K562 (cell line): ENCODE measurements around the gene SUGP1. TPM values are rescaled to one million over a fixed set of nuclear protein-coding genes. Genes with fewer than 3 reads are reported as not detected.
A peak's percentile ranks its signal among the peaks of the same experiment; 100 is the strongest.

ENCODE experiments used
- ARID3B ChIP-seq: fragments of 250-450 bp; sonication (Bioruptor Pico); IDR thresholded peaks from 2 replicates; pipeline ENCODE4 v1.4.0; 2020; ENCODE audit warnings: borderline replicate concordance
- ATF1 ChIP-seq, 2 experiments: fragments of 450-650 bp in 1 of 2; IDR thresholded peaks; 2 replicates each; pipeline ENCODE4 v1.6.1; 2016; ENCODE audit warnings: missing compliant biosample characterization in 1 of 2, missing genetic modification characterization in 1 of 2
- BDP1 ChIP-seq: IDR thresholded peaks from 3 replicates; pipeline ENCODE4 v1.6.1; 2011; ENCODE audit not compliant: insufficient read length, insufficient read depth
- CLOCK ChIP-seq: fragments of 250-450 bp; sonication (Bioruptor Pico); IDR thresholded peaks from 2 replicates; pipeline ENCODE4 v1.4.0; 2020; ENCODE audit warnings: mild to moderate bottlenecking, moderate library complexity, borderline replicate concordance
- DIDO1 ChIP-seq: fragments of 450-650 bp; IDR thresholded peaks from 2 replicates; pipeline ENCODE4 v1.6.1; 2016; ENCODE audit warnings: low read depth, missing biosample characterization, missing genetic modification characterization
- E2F4 ChIP-seq: sonication (generic); formaldehyde crosslinking; IDR thresholded peaks from 2 replicates; pipeline ENCODE4 v1.8.0; 2022; ENCODE audit warnings: mild to moderate bottlenecking, low read depth, missing genetic modification reagents
- GABPB1 ChIP-seq: sonication (generic); formaldehyde crosslinking; IDR thresholded peaks from 2 replicates; pipeline ENCODE4 v1.8.0; 2022; ENCODE audit warnings: mild to moderate bottlenecking, missing genetic modification reagents
- HNRNPUL1 ChIP-seq: fragments of 200-400 bp; formaldehyde crosslinking; IDR thresholded peaks from 2 replicates; pipeline ENCODE4 v1.6.1; 2017; ENCODE audit warnings: low read length
- KHSRP ChIP-seq: fragments of 450-650 bp; IDR thresholded peaks from 2 replicates; pipeline ENCODE4 v1.6.1; 2017
- TBP ChIP-seq: optimal IDR thresholded peaks from 2 replicates; pipeline ENCODE3; 2011; ENCODE audit warnings: low read depth, low read length, improper control_type of control experiment
- TRIM28 ChIP-seq: fragments of 450-650 bp; IDR thresholded peaks from 2 replicates; pipeline ENCODE4 v1.6.1; 2017
- ZBTB12 ChIP-seq: fragments of 250-450 bp; sonication (Bioruptor Pico); IDR thresholded peaks from 2 replicates; pipeline ENCODE4 v1.4.0; 2020
- ZBTB2 ChIP-seq: fragments of 450-650 bp; IDR thresholded peaks from 2 replicates; pipeline ENCODE4 v1.6.1; 2016; ENCODE audit warnings: antibody characterized with exemption
- ZBTB33 ChIP-seq: sonication (generic); formaldehyde crosslinking; IDR thresholded peaks from 2 replicates; pipeline ENCODE4 v1.8.1; 2023; ENCODE audit warnings: mild to moderate bottlenecking, missing genetic modification reagents
- ZBTB7A ChIP-seq: IDR thresholded peaks from 2 replicates; pipeline ENCODE4 v1.6.1; 2011; ENCODE audit warnings: low read depth, mild to moderate bottlenecking, low read length, moderate library complexity, borderline replicate concordance; ENCODE audit not compliant: control insufficient read depth
- ZNF830 ChIP-seq: fragments of 250-450 bp; sonication (Bioruptor Pico); IDR thresholded peaks from 2 replicates; pipeline ENCODE4 v1.5.0; 2021; ENCODE audit warnings: mild to moderate bottlenecking
- polyA plus RNA-seq, 8 experiments: library from polyadenylated mRNA; depleted of rRNA in 4 of 8; stranded (reverse) in 5 of 8; unstranded in 3 of 8; fragments of >200 nt; fragmentation: Nextera tagmentation in 2 of 8; fragmentation: Illumina TruSeq in 1 of 8; extraction: Ambion mirVana in 2 of 8; extraction: Trizol in 1 of 8; gene quantifications; 2 replicates each; pipeline versions ENCODE4 v1.2.1 to v1.2.3, GENCODE V29; 2011 to 2014; ENCODE audit warnings: inconsistent platforms in 1 of 8, missing spikeins in 1 of 8
- total RNA-seq, 7 experiments: library from RNA; depleted of rRNA in 6 of 7; stranded (reverse); fragments of >200 nt in 6 of 7; fragmentation: Illumina TruSeq in 2 of 7; extraction: Trizol in 2 of 7; gene quantifications; 2 replicates each; pipeline versions ENCODE4 v1.2.1 to v1.2.3, GENCODE V29; 2011 to 2021; ENCODE audit warnings: low replicate concordance in 1 of 7

Gene SUGP1
- total and polyA plus RNA-seq, 9 of the 15 experiments (the other 6 are each of a cell fraction or from before 2014, with no cell fraction given): 1.0 to 53.3 (median 32.4) TPM

- TF ChIP-seq ARID3B (CRISPR knock-in tag): no peak
- no peak for TF ChIP-seq TBP
- peak; percentile 25; the same call in 1 of the 2 replicates for TF ChIP-seq ZNF830 (CRISPR knock-in tag)
- no peak for TF ChIP-seq TRIM28
- TF ChIP-seq BDP1: no peak
- no peak for TF ChIP-seq HNRNPUL1
- no peak for TF ChIP-seq ZBTB2
- no peak; the same call in 1 of the 2 replicates for TF ChIP-seq GABPB1 (CRISPR knock-in tag)
- TF ChIP-seq ZBTB33: peak; percentile 58; the same call in 1 of the 2 replicates
- no peak for TF ChIP-seq ZBTB12 (CRISPR knock-in tag)
- no peak for TF ChIP-seq ATF1 (CRISPR knock-in tag; IDR thresholded peaks at IDR 0.05)
- TF ChIP-seq ATF1 (tag; IDR thresholded peaks at IDR 0.05): no peak
- TF ChIP-seq DIDO1 (tag): no peak
- TF ChIP-seq KHSRP: no peak
- TF ChIP-seq E2F4: no peak
- no peak for TF ChIP-seq CLOCK (CRISPR knock-in tag)
- TF ChIP-seq ZBTB7A: peak; percentile 48; the same call in 1 of the 2 replicates
Observed at GRCh38 chr19:19342086-19343015, 22.0 kb upstream of the SUGP1 start (continued).
